Measurements from ENCODE around the gene NT5DC2.
A peak's percentile ranks its signal among the peaks of the same experiment; 100 is the strongest.

The NT5DC2 gene

GRCh38 chr3:52531860-52532516, 1.7 kb downstream of the NT5DC2 start:
- peak overlapping the region; percentile 82 for H3K4me3 ChIP-seq (ENCODE audit: low read depth, low read length)
- DNase-seq (ENCODE audit: low read depth) = no peak
- TF ChIP-seq CTCF (IDR thresholded peaks at IDR 0.05; ENCODE audit: low read depth, low read length) = no peak
- no peak for TF ChIP-seq POLR2A (IDR thresholded peaks at IDR 0.05; ENCODE audit: extremely low read depth, insufficient read length)
- TF ChIP-seq MYC (IDR thresholded peaks at IDR 0.05; ENCODE audit: low read depth, low read length) = no peak
- no peak for TF ChIP-seq MAX (IDR thresholded peaks at IDR 0.05; ENCODE audit: low read depth, low read length)

- H3K4me3 ChIP-seq (ENCODE audit: low read depth, low read length) = peak overlapping the region; percentile 82
- TF ChIP-seq CTCF (IDR thresholded peaks at IDR 0.05; ENCODE audit: low read depth, low read length) (no peak), MAX (IDR thresholded peaks at IDR 0.05; ENCODE audit: low read depth, low read length) (no peak), MYC (IDR thresholded peaks at IDR 0.05; ENCODE audit: low read depth, low read length) (no peak), POLR2A (IDR thresholded peaks at IDR 0.05; ENCODE audit: extremely low read depth, insufficient read length) (no peak)
- no peak for DNase-seq (ENCODE audit: low read depth)
Measured at GRCh38 chr3:52530918-52531826, 2.5 kb downstream of the NT5DC2 start.

- DNase-seq (ENCODE audit: low read depth) = peak; percentile 40
- TF ChIP-seq CTCF (IDR thresholded peaks at IDR 0.05; ENCODE audit: low read depth, low read length) = no peak
- TF ChIP-seq MYC (IDR thresholded peaks at IDR 0.05; ENCODE audit: low read depth, low read length) = no peak
- peak overlapping the region; percentile 21 for H3K4me3 ChIP-seq (ENCODE audit: low read depth, low read length)
Measured at GRCh38 chr3:52529376-52530333, 4.0 kb downstream of the NT5DC2 start.

GRCh38 chr3:52528586-52529375, 4.9 kb downstream of the NT5DC2 start:
- TF ChIP-seq CTCF (IDR thresholded peaks at IDR 0.05; ENCODE audit: low read depth, low read length) (no peak), POLR2A (IDR thresholded peaks at IDR 0.05; ENCODE audit: extremely low read depth, insufficient read length) (no peak), MAX (IDR thresholded peaks at IDR 0.05; ENCODE audit: low read depth, low read length) (no peak), MYC (IDR thresholded peaks at IDR 0.05; ENCODE audit: low read depth, low read length) (no peak)
- H3K4me3 ChIP-seq (ENCODE audit: low read depth, low read length) = no peak overlapping the region
- no peak for DNase-seq (ENCODE audit: low read depth)
